SJSA1 (cell line): Measurements from ENCODE around the gene LCP2. TPM values are rescaled to one million over a fixed set of nuclear protein-coding genes. Genes with fewer than 3 reads are reported as not detected.

Source experiments
- DNase-seq, 2 experiments: peaks; one replicate each; pipeline ENCODE4 v3.0.0-alpha.2; 2015 to 2020; ENCODE audit warnings: low spot score in 2 of 2, low read depth in 1 of 2
- H3K27ac ChIP-seq: fragments of 250-450 bp; sonication (Bioruptor Pico); 2 replicates; pipeline ENCODE4 v1.5.1; 2020; ENCODE audit warnings: mild to moderate bottlenecking, moderate library complexity
- H3K27me3 ChIP-seq: fragments of 250-450 bp; sonication (Bioruptor Pico); replicated peaks from 2 replicates; pipeline ENCODE4 v1.5.1; 2020; ENCODE audit warnings: mild to moderate bottlenecking, moderate library complexity
- H3K36me3 ChIP-seq: fragments of 250-450 bp; sonication (Bioruptor Pico); 2 replicates; pipeline ENCODE4 v1.5.1; 2020; ENCODE audit warnings: mild to moderate bottlenecking
- H3K4me1 ChIP-seq: fragments of 250-450 bp; sonication (Bioruptor Pico); replicated peaks from 2 replicates; pipeline ENCODE4 v1.6.1; 2021; ENCODE audit warnings: mild to moderate bottlenecking
- H3K4me3 ChIP-seq: fragments of 250-450 bp; sonication (Bioruptor Pico); 2 replicates; pipeline ENCODE4 v1.5.1; 2020; ENCODE audit warnings: mild to moderate bottlenecking
- H3K9me3 ChIP-seq: fragments of 250-450 bp; sonication (Bioruptor Pico); replicated peaks from 2 replicates; pipeline ENCODE4 v1.5.1; 2020; ENCODE audit warnings: mild to moderate bottlenecking
- total RNA-seq: library from RNA; depleted of rRNA; stranded (reverse); fragments of >200 nt; shearing (Covaris generic); gene quantifications from 2 replicates; pipeline ENCODE4 v1.2.3, GENCODE V29; 2014

LCP2 gene
- total RNA-seq, 1 experiment from 2014 or later: 0.03 TPM

- Histone ChIP-seq H3K36me3 (no peaks in the 10 kb centered on the region), H3K4me3 (no peak overlapping the region), H3K27ac (no peak overlapping the region), H3K27me3 (peaks cover 27% of the 10 kb centered on the region), H3K9me3 (no peaks in the 10 kb centered on the region), H3K4me1 (no peaks in the 10 kb centered on the region)
- DNase-seq: no peak
These were observed 28.0 kb downstream of the LCP2 start for GRCh38 chr5:170269579-170269978.

GRCh38 chr5:170268884-170269283, 28.7 kb downstream of the LCP2 start:
- Histone ChIP-seq H3K4me1 (no peaks in the 10 kb centered on the region), H3K4me3 (no peak overlapping the region), H3K27ac (no peak overlapping the region), H3K9me3 (no peaks in the 10 kb centered on the region), H3K27me3 (peaks cover 27% of the 10 kb centered on the region), H3K36me3 (no peaks in the 10 kb centered on the region)
- no peak for DNase-seq

GRCh38 chr5:170268153-170268689, 29.4 kb downstream of the LCP2 start:
- Histone ChIP-seq H3K4me1 (no peaks in the 10 kb centered on the region), H3K27ac (no peak overlapping the region), H3K36me3 (no peaks in the 10 kb centered on the region), H3K9me3 (no peaks in the 10 kb centered on the region), H3K27me3 (peaks cover 27% of the 10 kb centered on the region), H3K4me3 (no peak overlapping the region)
- DNase-seq: no peak

- Histone ChIP-seq H3K27ac (no peak overlapping the region), H3K9me3 (no peaks in the 10 kb centered on the region), H3K4me1 (no peaks in the 10 kb centered on the region), H3K27me3 (peaks cover 27% of the 10 kb centered on the region), H3K4me3 (no peak overlapping the region), H3K36me3 (no peaks in the 10 kb centered on the region)
- DNase-seq: peak; percentile 57 to 73
These were observed 30.0 kb downstream of the LCP2 start for GRCh38 chr5:170267431-170268152.

GRCh38 chr5:170266570-170267381, 30.8 kb downstream of the LCP2 start:
- H3K27me3 ChIP-seq: peaks cover 31% of the 10 kb centered on the region

GRCh38 chr5:170265522-170265921, 32.1 kb downstream of the LCP2 start:
- H3K36me3 ChIP-seq: no peaks in the 10 kb centered on the region
- DNase-seq: no peak
- H3K27me3 ChIP-seq: peaks cover 32% of the 10 kb centered on the region
- H3K27ac ChIP-seq: no peak overlapping the region
- H3K4me3 ChIP-seq: no peak overlapping the region
- no peaks in the 10 kb centered on the region for H3K4me1 ChIP-seq
- no peaks in the 10 kb centered on the region for H3K9me3 ChIP-seq

More at GRCh38 chr5:170266570-170267381, 30.8 kb downstream of the LCP2 start:
- DNase-seq: no peak
- Histone ChIP-seq H3K9me3 (no peaks in the 10 kb centered on the region), H3K27ac (no peak overlapping the region), H3K36me3 (no peaks in the 10 kb centered on the region), H3K4me3 (no peak overlapping the region), H3K4me1 (no peaks in the 10 kb centered on the region)

- Histone ChIP-seq H3K4me1 (no peaks in the 10 kb centered on the region), H3K9me3 (no peaks in the 10 kb centered on the region), H3K27ac (no peak overlapping the region), H3K4me3 (no peak overlapping the region), H3K27me3 (peaks cover 37% of the 10 kb centered on the region), H3K36me3 (no peaks in the 10 kb centered on the region)
- peak in 1 of 2 experiments; percentile 4 for DNase-seq
These were observed 33.7 kb downstream of the LCP2 start for GRCh38 chr5:170263906-170264305.

- Histone ChIP-seq H3K4me1 (no peaks in the 10 kb centered on the region), H3K9me3 (no peaks in the 10 kb centered on the region), H3K4me3 (no peak overlapping the region), H3K27ac (no peak overlapping the region), H3K36me3 (no peaks in the 10 kb centered on the region), H3K27me3 (peaks cover 35% of the 10 kb centered on the region)
- peak in 1 of 2 experiments; percentile 32 for DNase-seq
These were observed 35.2 kb downstream of the LCP2 start for GRCh38 chr5:170262061-170263045.

- Histone ChIP-seq H3K36me3 (no peaks in the 10 kb centered on the region), H3K27me3 (peaks cover 27% of the 10 kb centered on the region), H3K9me3 (no peaks in the 10 kb centered on the region), H3K4me1 (no peaks in the 10 kb centered on the region), H3K4me3 (no peak overlapping the region), H3K27ac (no peak overlapping the region)
- DNase-seq: peak in 1 of 2 experiments; percentile 27
These were observed 36.0 kb downstream of the LCP2 start for GRCh38 chr5:170261528-170262043.

- no peak for DNase-seq
- Histone ChIP-seq H3K27ac (no peak overlapping the region), H3K36me3 (no peaks in the 10 kb centered on the region), H3K4me3 (no peak overlapping the region), H3K27me3 (peaks cover 38% of the 10 kb centered on the region), H3K4me1 (no peaks in the 10 kb centered on the region), H3K9me3 (no peaks in the 10 kb centered on the region)
These were observed 40.2 kb downstream of the LCP2 start for GRCh38 chr5:170257370-170257769.

- no peaks in the 10 kb centered on the region for H3K4me1 ChIP-seq
- no peak overlapping the region for H3K4me3 ChIP-seq
- DNase-seq: no peak
- no peaks in the 10 kb centered on the region for H3K36me3 ChIP-seq
- no peak overlapping the region for H3K27ac ChIP-seq
- no peaks in the 10 kb centered on the region for H3K9me3 ChIP-seq
- peaks cover 40% of the 10 kb centered on the region for H3K27me3 ChIP-seq
These were observed 41.0 kb downstream of the LCP2 start for GRCh38 chr5:170256571-170256970.

GRCh38 chr5:170254056-170254455, 43.5 kb downstream of the LCP2 start:
- peaks cover 52% of the 10 kb centered on the region for H3K27me3 ChIP-seq
- H3K36me3 ChIP-seq: no peaks in the 10 kb centered on the region
- no peak for DNase-seq

GRCh38 chr5:170252720-170253350, 44.7 kb downstream of the LCP2 start:
- H3K4me3 ChIP-seq: no peak overlapping the region
- H3K27me3 ChIP-seq: peaks cover 51% of the 10 kb centered on the region
- no peaks in the 10 kb centered on the region for H3K9me3 ChIP-seq
- DNase-seq: no peak
- H3K36me3 ChIP-seq: no peaks in the 10 kb centered on the region
- no peak overlapping the region for H3K27ac ChIP-seq
- no peaks in the 10 kb centered on the region for H3K4me1 ChIP-seq

More at GRCh38 chr5:170254056-170254455, 43.5 kb downstream of the LCP2 start:
- Histone ChIP-seq H3K4me1 (no peaks in the 10 kb centered on the region), H3K4me3 (no peak overlapping the region), H3K9me3 (no peaks in the 10 kb centered on the region), H3K27ac (no peak overlapping the region)
